LHCN-M2 (cell line): ENCODE data around the gene KNCN. TPM values are rescaled to one million over a fixed set of nuclear protein-coding genes. Genes with fewer than 3 reads are reported as not detected.

Experiments
- DNase-seq: peaks from one replicate; pipeline ENCODE4 v3.0.0-alpha.2; 2012; ENCODE audit warnings: low read depth
- total RNA-seq: library from RNA; depleted of rRNA; stranded (reverse); fragments of >200 nt; gene quantifications from 2 replicates; pipeline ENCODE4 v1.2.3, GENCODE V29; 2014

The KNCN gene
- total RNA-seq, 1 experiment from 2014 or later, result not detected

DNA sequence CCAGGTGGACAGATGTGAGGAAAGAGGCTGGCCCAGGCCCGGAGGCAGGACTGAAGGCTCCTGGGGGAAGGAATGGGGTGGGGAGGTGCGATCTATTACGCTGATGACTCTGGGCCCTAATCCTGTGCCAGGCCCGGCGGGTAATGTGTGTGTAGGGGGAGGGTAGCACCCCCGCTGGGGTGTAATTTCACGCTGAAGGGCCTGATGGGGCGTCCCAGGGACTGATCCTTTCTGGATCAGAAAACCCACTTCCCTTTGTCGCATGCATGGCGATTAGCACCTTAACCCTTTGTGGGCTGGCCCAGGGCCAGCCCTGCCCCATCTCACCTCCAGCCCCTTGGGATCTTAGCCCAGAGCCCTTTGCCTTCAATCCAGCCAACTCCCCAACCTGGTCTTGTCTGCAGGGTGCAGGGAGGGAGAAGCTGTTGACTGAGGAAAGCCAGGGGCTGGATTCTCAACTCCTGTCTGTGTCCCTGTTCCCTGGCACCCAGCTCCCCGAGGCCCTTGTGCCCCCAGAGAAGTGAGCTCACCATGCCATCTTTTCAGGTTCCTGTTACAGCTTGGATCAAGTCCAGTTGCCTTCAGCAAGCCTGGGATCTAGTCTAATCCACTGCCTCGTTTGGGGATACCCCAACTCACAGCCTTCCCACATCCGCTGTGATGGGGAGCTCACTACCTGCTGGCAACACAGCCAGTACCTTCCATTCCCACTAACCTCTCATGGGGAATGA lies 26.0 kb downstream of the KNCN start:
- no peak for DNase-seq

DNA sequence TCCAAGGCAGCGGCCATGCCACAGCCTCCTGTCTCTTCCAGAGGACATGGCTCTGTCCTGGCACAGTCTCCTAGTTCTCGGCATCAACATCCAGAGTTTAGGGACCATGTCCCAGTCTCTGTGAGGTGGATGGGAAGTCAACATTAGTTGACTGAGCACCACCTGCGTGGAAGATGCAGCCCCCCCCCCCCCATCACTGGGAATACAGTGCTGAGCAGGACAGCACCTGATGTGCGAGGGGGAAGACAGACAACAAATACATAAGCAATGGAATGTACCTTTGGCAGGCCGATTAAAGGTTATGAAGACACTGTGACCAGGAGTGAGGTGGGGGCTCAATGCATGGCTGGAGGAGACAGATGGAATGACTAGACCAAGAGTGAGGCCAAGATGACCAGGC lies 26.6 kb downstream of the KNCN start:
- no peak for DNase-seq

DNA sequence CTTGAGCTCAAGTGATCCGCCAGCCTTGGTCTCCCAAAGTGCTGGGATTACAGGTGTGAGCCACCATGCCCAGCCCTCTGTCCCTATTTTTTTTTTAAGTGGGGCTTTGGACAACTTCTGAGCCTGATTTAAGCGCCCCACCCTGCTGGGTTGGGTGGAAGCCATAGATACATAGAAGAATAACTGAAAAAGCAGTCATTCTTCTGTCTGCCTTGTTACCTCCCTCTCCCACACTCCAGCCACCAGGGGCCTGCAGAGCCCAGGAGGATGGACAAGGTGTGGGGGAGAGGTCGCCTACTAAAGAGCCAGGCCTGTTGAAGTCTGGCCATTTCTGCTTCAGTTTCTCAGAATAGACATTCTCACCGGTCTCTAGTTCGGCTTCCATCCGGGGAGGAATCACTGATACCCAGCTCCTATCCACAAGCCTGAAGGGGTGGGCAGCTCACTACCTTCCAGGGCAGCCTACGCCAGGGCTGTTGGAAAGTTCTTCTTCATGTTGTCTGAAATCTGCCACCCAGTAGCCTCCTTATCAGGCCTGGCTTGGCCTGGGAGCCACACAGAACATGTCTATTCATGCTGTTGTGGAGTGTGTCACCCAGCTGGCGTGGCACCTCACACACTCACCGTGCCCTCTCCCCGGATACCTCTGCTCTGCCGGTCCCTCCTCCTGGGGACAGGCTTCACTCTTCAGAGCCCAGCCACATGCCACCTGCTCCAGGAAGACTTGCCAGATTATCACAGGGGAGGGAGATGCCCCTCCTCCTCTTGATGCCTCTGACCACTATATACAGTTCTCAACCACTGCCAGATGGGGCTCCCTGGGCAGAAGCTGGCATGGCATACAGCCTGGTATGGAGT lies 27.7 kb downstream of the KNCN start:
- DNase-seq, result no peak

DNA sequence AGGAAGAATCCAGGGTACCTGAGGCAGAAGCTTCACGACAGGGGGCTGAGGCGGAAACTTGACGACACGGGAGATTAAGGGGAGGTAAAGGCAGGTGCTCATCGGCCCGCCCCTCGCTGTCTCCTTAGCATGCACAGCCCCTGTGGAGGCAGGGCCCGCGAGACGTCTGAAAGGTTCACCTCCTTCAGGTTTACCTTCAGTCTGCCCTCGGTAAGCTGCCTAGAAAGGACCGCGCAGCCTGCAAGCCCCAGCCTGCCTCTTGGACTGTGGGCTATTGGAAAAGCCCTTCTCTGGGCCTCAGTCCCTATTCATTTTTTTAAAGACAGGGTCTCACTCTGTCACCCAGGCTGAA lies 28.5 kb downstream of the KNCN start:
- no peak for DNase-seq

DNA sequence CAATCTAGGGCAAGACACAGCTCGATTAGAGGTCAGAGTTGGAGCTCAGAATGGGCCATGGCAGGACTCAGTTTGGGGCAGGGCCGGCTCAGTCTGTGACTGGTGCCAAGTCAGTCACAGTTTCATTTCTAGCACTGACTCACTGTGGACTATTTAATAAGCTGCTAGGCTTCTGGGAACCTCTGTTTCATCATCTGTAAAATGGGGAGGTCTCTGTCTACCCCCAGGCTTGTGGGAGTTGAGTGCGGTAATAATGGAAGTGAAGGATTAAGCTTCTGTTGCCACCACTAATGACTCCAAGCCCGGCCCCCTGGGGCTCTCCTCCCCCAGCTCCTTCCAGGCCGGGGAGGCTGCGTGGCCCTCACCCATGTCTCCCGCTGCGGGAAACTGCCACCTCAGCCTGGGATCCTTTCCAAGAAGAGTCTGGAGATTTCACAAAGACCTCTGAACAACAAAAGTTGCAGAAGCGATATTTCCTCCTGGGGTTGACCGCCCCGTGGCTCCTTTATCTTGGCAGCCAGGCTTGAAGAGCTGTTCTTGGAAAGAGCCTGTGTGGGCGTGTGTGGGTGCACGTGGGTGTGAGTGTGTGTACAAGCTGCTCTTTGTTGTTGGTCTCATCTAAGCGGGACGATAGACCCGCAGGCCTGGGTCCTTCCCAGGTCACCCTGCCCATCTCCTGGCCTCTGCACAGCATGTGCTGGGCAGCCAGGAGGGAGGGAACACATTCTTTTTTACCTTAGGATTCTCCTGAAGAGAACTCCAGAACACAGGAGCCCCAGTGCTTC lies 29.1 kb downstream of the KNCN start:
- DNase-seq, result no peak

DNA sequence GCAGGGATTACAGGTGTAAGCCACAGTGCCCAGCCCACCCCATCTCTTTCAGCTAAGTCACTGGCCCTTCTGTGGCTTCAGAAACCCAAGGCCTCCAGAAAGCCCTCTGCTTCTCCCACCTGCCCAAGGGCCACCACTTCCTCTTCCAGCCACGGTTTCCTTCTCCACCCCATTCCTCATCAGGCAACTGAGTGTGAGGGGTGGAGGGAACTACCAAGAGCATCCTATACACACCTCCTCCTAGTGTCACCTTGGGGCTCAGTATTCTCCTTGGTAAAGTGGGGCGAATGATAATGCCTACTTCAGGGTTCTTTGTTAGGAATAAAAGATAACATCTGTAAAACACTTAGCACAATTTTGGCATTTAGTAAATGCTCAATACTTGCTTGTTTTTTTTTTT lies 30.0 kb downstream of the KNCN start:
- DNase-seq, result no peak

DNA sequence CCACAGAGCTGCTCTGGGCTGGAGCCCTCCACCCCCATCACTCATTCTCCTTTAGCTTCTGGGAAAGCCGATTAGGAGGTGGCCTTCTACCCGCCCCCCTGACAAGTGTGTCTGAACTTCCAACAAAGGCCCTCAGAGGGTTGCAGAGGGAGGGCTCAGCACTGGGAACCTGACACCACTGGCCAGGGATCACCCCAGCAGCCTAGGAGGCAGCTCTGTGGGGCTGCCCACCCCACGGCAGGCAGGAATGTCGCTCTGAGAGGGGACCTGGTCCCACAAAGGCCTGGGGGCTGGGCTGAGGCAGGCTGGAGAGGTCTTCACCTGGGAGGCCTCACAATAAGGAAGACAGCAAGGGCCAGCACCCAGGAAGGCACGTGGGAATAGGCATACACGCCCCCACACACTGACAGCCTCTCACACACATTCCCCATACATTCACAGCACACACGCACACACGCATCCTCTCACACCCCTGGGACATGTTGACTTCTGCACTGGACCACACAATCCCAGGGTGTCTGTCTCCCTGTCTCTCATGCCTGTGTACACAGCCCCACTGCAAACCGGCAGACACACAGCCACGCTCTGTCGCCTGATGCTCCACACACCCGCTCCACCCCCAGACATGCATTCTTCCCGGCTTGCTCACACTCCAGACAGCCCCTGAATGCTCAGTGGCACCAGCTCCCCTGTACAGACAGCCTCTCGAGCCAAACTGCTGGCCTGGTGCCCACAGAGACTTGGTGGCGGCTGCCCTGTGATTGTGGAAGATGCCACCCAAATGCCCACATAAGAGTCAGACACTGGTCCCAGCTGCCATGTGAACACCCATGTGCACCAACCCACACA lies 31.2 kb downstream of the KNCN start:
- DNase-seq, result peak; percentile 74

DNA sequence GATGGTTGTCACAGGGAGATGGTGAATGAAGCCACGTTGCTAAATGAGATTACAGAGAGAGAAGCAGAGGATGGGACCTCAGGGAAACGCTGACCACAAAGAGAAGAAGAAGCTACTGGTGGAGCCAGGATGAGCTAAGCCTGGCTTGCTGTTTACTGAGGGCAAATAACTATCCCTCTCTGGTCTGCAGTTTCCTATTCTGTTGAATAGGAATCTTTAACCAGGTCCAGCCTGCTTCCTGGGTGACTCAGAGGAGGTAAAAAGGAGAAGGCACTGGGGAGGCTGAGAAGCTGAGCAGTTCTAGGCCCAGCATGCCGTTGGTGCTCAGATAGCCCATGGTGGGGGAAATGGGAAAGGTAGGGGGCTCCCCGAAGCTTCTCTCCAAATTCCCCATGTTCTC lies 32.2 kb downstream of the KNCN start:
- DNase-seq, result no peak

DNA sequence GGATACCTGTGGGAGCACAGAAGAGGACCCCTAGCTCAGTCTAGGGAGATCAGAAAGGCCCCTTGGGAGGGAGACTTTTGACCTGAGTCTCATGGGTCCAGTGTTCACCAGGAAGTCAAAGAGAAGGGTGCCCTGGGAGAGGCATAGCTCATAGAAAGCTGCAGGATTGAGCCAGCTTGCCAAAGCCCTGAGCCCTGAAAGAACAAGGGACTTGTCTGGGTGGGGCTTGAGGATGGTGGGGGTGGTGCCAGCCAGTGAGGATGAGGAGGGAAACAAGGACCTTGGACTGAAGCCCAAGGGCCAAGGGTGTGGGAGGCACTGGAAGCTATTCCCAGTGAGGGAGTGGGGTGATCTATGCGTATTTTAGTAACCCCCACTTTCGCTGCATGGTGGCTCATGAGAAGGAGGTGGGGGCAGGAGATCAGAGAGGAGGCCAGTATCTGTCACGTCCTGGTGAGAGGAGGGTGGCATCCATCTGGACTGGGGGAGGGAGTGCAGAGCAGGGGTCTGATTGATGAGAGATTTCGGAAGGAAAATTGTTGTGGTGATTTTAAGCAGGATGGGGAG lies 33.4 kb downstream of the KNCN start:
- DNase-seq, result no peak

DNA sequence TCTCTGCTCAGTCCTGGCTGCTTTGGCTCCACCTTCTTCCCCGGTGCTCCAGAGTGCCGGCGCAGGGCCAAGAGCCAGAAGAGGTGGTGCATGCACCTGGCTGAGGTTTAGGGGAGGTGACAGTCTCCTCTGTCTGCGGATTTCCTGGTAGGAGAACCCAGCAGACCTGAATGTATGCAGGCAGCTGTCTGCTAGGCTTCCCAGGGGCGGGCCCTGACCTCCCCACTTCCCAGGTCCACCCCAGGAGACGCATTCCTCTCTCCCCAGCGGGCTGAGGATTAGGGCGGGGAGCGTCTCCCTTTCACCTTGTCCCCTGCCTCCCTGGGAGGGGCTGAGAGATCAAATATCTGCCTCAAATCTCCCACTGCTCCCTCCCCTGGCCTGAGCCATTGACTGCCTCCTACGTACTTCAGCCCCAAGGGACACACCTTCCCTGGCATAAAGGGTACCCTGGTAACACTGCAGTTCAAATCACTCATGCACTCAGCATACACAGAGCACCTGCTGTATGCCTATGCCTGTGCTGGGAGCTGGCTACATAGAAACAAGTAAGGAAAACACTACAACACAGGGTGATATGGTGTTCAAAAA lies 34.3 kb downstream of the KNCN start:
- DNase-seq, result no peak

DNA sequence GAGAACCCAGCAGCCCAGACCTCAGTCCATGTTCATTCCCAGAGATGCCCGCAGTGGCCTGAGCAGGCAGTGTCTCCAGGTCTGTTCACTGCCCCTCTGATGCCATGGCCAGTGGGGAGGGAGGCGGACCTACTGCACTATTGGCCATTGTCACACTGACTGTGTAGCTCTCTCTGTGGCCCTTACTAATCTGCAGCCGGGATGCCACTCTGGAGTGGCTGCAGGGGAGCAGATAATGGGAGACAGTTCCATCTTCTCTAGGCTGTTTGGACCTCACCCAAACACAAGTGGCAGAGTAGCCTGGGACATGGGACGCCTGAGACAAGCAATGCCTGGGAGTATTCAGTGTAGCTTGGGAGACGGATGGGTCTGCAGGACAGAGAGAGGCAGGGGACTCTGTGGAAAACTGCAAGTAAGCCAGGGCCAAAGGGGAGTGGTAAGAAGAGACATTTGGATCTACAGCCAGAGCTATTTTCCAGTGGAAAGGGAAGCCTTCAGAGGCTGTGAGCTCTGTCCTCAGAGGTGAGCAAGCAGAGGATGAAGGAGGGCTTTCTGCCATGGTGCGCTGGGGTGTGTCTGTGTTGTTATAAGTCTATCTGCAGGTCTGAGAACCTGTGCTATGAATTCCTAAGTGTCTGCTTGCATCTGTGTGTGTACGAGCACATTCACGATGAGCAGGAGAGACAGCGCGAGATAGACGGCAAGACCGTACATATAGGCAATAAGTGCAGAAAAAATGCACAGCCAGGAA lies 35.1 kb downstream of the KNCN start:
- DNase-seq, result no peak

DNA sequence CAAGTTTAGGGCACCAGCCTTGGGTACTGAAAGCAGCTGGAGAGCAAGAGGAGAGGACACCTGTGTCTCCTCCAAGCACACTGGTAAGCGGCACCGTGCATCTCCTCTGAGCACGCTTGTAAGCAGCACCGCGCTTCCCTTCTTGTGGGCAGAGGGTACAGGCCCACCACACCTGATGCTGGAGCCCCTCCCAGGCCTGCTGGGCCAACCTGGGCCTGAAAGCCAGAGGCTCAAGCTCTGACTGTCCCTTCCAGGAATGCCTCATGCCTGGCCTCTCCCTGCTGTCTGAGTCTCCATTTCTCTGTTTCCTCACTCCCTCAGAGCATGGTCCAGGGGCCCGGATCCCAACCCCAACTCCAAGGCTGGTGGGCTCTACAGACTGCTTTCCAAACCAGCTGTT lies 35.9 kb downstream of the KNCN start:
- DNase-seq, result no peak

DNA sequence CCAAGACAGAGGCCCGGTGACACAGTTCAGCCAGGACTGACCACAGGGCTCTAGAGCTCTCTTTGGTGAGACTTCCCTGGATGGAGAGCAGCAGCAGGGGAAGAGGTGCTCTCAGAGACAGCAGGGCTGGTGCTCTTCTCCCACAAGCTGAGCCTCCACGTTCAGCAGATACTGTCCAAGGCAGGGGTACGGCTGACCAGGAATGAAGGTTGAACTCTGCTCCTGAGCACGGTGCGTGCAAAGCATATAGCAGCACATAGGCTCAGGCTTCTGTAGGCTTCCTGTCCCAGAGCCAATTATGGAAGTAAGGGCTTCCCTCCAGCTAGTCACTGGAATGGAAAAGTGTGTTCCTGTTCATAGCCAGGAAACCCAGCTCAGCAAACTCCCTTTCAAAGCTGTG lies 37.9 kb downstream of the KNCN start:
- no peak for DNase-seq

DNA sequence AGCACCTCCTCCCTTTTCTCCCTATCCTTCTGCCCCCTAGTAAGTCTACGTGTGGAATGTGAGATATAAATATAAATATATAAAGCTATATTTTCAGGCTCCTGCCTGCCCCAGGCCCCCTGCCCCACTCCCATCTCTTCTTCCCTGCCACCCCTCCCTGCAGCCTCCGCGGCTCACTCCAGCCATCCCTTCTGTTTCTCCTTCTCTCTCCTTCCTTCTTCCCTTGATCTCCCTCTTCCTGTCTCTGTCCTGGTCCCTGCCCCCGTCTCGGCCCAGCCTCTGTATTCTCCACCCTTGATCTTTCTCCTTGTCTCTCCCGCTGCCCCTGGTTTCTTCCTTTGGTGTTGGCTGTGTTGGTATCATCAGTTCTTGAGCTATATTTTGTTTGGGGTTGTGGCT lies 38.7 kb downstream of the KNCN start:
- DNase-seq, result no peak

DNA sequence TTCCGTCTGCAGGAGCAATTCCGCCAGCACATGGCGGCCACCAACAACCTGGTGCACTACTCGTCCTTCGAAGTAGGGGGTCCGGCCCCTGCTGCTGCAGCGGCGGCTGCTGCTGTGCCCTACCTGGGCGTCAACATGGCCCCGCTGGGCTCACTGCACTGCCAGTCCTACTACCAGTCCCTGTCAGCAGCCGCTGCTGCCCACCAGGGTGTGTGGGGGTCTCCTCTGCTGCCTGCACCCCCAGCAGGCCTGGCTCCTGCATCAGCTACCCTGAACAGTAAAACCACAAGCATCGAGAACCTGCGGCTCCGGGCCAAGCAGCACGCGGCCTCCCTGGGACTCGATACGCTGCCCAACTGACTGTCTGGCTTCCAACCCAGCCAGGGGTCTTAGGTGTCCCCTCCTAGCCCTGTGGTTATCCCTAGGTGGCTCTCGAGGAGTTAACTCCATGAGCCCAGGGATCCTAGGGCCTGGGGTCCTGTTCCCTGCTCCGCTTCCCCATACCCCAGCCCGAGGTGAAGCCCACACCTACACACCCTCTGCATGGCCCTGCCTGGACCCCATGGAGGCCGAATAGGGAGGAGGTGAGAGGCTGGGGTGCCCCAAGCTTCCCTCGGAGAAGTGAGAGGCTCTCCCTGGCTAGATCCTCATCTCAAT lies 39.2 kb downstream of the KNCN start:
- DNase-seq, result no peak

DNA sequence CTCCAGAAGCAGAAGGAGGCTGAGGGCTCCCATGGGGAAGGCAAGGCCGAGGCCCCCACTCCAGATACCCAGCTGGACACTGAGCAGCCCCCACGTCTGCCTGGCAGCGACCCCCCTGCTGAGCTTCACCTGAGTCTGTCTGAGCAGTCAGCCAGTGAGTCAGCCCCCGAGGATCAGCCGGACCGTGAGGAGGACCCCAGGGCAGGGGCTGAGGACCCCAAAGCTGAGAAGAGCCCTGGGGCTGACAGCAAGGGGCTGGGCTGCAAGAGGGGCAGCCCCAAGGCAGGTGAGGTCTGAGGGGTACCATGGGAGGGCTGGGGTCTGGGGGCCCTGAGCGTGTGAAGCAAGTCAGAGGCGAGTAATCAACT lies 40.5 kb downstream of the KNCN start:
- DNase-seq, result no peak

DNA sequence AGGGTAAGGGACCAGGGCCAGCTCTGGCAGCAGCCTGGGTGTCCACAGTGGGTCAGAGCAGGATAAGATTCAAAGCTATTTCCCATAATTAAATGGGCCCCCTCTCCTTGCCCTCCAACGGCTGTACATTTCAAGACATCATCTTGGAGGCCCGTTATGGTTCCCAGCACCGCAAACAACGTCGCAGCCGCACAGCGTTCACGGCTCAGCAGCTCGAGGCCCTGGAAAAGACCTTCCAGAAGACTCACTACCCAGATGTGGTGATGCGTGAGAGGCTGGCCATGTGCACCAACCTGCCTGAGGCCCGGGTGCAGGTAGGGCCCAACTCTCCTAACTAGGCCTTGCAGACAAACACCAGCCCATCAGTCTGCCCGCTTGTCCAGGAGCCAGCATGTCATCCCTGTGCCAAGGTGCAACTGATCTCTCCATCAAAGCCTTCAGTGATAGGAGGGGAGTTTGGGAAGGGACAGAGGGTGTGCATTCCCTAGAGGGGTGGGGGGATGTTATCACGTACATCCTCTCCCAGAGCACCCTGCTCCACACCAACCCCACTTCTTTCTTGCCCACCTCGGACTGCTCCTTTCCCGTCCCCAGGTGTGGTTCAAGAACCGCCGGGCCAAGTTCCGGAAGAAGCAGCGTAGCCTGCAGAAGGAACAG lies 41.0 kb downstream of the KNCN start:
- DNase-seq, result no peak

DNA sequence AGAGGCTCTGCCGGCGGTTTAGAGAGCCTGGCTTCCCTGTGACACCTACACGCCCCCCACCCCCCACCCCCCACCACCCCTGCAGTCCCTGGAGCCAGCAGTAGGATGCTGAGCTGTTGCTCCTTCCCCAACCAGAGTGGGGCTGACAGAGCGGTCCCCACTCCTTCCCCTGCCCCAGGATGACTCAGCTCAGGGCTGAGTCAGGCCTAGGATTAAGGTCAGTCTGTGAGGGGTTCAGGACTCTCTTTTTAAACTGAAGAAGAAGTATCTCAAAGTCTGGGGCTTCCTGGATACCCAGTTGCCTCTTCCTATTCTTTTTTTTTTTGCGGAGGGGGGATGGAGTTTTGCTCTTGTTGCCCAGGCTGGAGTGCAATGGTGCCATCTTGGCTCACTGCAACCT lies 42.7 kb downstream of the KNCN start:
- DNase-seq, result peak; percentile 45
